Measurements from ENCODE around the gene RPL10. TPM values are rescaled to one million over a fixed set of nuclear protein-coding genes. Genes with fewer than 3 reads are reported as not detected.

RPL10 gene
- total and polyA plus RNA-seq, 2 of the 13 experiments (the other 11 are each of a cell fraction or from before 2014, with no cell fraction given), result 2,381 to 4,713 TPM

DNA sequence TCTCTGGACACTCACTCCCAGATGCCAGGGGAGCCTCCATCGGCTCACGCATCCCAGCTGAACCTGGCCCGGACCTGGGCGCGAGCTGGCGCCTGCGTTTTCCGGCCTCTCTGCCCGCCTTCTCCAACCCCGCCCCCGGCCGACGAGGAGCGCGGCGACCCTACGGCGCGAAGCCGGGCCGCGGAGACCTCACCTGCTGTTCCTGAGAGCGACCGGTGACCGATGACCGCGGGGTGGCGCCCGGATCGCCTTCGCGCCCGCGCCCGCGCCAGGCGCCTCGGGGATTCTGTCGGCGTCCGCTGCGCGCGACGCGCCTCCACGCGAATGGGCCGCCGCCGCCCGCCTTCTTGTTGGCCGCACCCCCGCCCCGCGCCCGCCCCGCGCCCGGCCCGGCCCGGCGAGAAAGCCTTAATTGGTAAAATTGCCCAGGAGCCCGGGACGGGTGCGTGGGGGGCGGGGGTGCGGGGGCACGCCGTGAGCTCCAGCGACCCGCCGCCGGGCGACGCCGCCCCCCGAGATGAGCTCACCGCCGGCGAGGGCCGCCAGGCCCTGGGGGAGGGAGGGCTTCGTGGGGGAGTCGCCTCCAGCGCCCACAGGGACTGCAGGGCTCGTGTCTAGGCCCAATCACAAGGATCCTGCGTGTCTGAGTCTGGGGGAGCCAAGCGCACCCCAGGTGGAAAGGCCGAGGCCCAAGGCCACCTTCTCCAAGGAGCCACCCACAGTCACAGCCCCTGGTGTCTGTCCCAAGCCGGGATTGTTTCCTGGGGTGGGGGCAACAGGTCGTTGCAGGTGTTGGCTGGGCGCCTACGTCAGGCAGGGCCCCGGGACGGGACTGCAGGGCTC, 23.6 kb upstream of the RPL10 start, which contains the start of gene FLNA (continued):
- TF ChIP-seq, protein P1, sequence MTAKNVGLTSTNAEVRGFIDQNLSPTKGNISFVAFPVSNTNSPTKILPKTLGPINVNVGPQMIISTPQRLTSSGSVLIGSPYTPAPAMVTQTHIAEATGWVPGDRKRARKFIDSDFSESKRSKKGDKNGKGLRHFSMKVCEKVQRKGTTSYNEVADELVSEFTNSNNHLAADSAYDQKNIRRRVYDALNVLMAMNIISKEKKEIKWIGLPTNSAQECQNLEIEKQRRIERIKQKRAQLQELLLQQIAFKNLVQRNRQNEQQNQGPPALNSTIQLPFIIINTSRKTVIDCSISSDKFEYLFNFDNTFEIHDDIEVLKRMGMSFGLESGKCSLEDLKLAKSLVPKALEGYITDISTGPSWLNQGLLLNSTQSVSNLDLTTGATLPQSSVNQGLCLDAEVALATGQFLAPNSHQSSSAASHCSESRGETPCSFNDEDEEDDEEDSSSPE (CRISPR knock-in tag; IDR thresholded peaks at IDR 0.05), result peak; percentile 79
- TF ChIP-seq ETS1 (CRISPR knock-in tag; IDR thresholded peaks at IDR 0.05) (no peak), ZNF850 (CRISPR knock-in tag; conservative IDR thresholded peaks at IDR 0.05) (no peak), E2F1 (CRISPR knock-in tag; IDR thresholded peaks at IDR 0.05) (peak; percentile 23; the same call in 1 of the 2 replicates), ZNF224 (CRISPR knock-in tag; IDR thresholded peaks at IDR 0.05) (no peak), MEF2D (CRISPR knock-in tag; IDR thresholded peaks at IDR 0.05) (no peak), MZF1 (CRISPR knock-in tag; IDR thresholded peaks at IDR 0.05; ENCODE audit: borderline replicate concordance) (no peak), NFKB2 (CRISPR knock-in tag; IDR thresholded peaks at IDR 0.05; ENCODE audit: borderline replicate concordance) (no peak), CENPT (CRISPR knock-in tag; IDR thresholded peaks at IDR 0.05; ENCODE audit: low read depth) (no peak), PAX8 (CRISPR knock-in tag; IDR thresholded peaks at IDR 0.05; ENCODE audit: borderline replicate concordance) (no peak), SAFB2 (CRISPR knock-in tag; IDR thresholded peaks at IDR 0.05; ENCODE audit: borderline replicate concordance, low read depth) (0 out of 2 replicates have a peak, but pooled peaks have one; percentile 37), CBX2 (IDR thresholded peaks at IDR 0.05; ENCODE audit: low read depth, low read length) (no peak), CBX2 (CRISPR knock-in tag; IDR thresholded peaks at IDR 0.05; ENCODE audit: low read depth) (no peak)
- TF ChIP-seq, protein P2, sequence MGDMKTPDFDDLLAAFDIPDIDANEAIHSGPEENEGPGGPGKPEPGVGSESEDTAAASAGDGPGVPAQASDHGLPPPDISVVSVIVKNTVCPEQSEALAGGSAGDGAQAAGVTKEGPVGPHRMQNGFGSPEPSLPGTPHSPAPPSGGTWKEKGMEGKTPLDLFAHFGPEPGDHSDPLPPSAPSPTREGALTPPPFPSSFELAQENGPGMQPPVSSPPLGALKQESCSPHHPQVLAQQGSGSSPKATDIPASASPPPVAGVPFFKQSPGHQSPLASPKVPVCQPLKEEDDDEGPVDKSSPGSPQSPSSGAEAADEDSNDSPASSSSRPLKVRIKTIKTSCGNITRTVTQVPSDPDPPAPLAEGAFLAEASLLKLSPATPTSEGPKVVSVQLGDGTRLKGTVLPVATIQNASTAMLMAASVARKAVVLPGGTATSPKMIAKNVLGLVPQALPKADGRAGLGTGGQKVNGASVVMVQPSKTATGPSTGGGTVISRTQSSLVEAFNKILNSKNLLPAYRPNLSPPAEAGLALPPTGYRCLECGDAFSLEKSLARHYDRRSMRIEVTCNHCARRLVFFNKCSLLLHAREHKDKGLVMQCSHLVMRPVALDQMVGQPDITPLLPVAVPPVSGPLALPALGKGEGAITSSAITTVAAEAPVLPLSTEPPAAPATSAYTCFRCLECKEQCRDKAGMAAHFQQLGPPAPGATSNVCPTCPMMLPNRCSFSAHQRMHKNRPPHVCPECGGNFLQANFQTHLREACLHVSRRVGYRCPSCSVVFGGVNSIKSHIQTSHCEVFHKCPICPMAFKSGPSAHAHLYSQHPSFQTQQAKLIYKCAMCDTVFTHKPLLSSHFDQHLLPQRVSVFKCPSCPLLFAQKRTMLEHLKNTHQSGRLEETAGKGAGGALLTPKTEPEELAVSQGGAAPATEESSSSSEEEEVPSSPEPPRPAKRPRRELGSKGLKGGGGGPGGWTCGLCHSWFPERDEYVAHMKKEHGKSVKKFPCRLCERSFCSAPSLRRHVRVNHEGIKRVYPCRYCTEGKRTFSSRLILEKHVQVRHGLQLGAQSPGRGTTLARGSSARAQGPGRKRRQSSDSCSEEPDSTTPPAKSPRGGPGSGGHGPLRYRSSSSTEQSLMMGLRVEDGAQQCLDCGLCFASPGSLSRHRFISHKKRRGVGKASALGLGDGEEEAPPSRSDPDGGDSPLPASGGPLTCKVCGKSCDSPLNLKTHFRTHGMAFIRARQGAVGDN (CRISPR knock-in tag; IDR thresholded peaks at IDR 0.05), result peak; percentile 79

All from HepG2 (cell line).